ENCODE results near the gene PPFIA4. TPM values are rescaled to one million over a fixed set of nuclear protein-coding genes. Genes with fewer than 3 reads are reported as not detected.
"Not testable (repeated sequence)": the region's sequence is repeated elsewhere in the genome, so short reads cannot be mapped to it uniquely, and the experiment has no call there.

Gene PPFIA4
- polyA plus RNA-seq (ENCODE audit: low read depth in 6 of 6): not detected

DNA sequence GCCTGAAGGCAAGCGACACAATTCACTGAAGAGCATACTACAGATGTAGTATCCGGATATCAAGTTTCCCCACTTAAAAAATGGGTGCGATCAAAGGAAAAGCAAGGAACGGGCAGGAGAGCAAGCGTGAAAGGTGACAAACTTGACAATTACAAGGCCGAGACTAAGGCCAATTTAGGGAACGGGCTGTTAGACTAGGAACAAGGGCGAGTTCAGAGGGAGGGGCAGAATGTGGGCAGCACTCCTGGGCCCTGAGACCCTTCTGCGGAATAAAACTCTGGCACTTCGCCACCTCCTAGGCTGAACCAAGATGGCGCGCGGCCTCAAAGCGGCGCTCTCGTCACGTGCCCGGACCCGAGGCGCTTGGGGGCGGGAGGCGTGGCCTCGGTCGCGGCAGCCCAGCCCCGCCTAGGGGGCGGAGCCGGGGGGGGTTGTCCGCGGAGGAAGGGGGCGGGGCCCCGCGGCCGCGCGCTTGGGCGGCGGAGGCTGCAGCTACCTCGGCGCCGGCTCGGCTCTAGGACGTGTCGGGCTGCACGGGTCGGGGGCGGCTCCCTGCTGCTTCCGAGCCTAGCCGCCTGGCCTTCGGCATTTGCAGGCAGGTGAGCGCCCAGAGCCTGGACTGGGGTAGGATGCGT is at the start of gene PPFIA4:
Gene PPFIA4 (plus strand): TSS at position 461 of the 635 bp plus-strand sequence. CDS start 12,518 bp downstream, outside the sequence.
- Mint-ChIP-seq H3K4me1 (peaks cover 4 to 12% (median 10%) of the 10 kb centered on the region in 3 donors), H3K27ac (peak within 1 kb of the TSS in 5 of 6 donors; percentile 18 to 85 (median 79)), H3K36me3 (peaks cover 0 to 4% of the 10 kb centered on the region in 2 donors), H3K9me3 (peaks cover 0 to 5% (median 0%) of the 10 kb centered on the region in 7 donors), H3K27me3 (peaks cover 0 to 8% (median 0%) of the 10 kb centered on the region in 3 donors), H3K4me3 (peak within 1 kb of the TSS; percentile 68 to 91 (median 82))
- DNase-seq (peak; percentile 78), ATAC-seq (ENCODE audit: low read depth in 2 of 2) (peak; percentile 92)

DNA sequence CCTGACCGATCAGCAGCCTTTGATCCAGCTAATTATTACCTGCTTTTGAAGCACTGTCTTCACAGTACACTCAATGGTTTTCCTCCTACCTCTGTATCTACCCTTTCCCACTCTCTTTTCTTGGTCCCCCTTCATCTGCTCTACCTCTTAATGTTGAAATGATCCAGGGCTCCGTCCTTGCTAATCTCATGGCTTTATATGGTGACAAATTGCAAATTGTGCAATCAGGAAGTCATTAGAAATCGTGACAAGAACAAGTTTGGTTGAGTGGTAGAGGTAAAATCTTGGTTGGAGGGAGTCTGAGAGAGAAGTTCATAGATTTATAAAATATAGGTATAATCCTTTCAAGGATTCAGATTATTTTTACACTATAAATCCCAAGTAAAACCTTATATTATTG is 49.7 kb upstream of the PPFIA4 start:
- Mint-ChIP-seq H3K36me3 (no peaks in the 10 kb centered on the region), H3K4me1 (peaks cover 0 to 4% (median 1%) of the 10 kb centered on the region in 3 donors), H3K27ac (no peak overlapping the region), H3K4me3 (no peak overlapping the region), H3K27me3 (peaks cover 0 to 24% (median 20%) of the 10 kb centered on the region in 3 donors), H3K9me3 (no peaks in the 10 kb centered on the region)
- ATAC-seq (ENCODE audit: low read depth in 2 of 2) (no peak), DNase-seq (no peak)

DNA sequence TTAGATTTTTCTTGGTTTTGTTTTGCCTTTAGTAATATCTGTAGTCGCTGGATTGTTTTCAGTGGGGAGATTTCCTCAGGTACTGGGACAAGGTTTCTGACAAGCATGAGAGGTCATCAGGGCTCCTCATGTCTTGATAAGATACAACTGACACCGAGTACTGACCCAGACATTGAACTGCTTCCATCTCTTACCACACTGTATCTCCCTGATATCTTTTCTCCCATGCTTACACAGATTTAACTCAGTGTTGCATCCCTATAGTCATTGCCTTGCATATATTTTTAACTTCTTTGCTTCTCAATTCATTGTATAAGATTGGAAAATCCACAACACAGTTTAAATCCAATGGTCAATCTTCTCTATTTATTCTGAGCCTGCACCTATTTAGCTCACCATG is 46.8 kb upstream of the PPFIA4 start:
- ATAC-seq (ENCODE audit: low read depth in 2 of 2): no peak
- H3K27ac Mint-ChIP-seq: no peak overlapping the region
- H3K4me1 Mint-ChIP-seq: peaks cover 0 to 13% (median 6%) of the 10 kb centered on the region in 3 donors
- H3K36me3 Mint-ChIP-seq: no peaks in the 10 kb centered on the region
- H3K4me3 Mint-ChIP-seq: no peak overlapping the region
- H3K9me3 Mint-ChIP-seq: no peaks in the 10 kb centered on the region
- peaks cover 0 to 24% (median 20%) of the 10 kb centered on the region in 3 donors for H3K27me3 Mint-ChIP-seq
- DNase-seq: no peak

DNA sequence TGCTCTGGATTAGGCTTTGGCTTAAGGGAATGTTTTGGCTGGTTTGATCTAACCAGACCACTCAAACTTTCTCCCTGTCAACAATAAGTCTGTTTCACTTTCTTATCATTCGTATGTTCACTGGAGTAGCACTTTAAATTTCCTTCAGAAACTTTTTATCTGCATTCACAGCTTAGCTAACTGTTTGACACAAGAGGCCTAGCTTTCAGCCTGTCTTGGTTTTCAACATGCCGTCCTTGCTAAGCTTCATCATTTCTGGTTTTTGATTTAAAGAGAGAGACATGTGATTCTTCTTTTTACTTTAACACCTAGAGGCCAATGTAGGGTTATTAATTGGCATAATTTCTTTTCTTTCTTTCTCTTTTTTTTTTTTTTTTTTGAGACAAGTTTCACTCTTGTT is 44.4 kb upstream of the PPFIA4 start:
- Mint-ChIP-seq H3K36me3 (no peaks in the 10 kb centered on the region), H3K27ac (peak overlapping the region in 2 of 6 donors; percentile 32 to 91), H3K27me3 (peaks cover 0 to 18% (median 12%) of the 10 kb centered on the region in 3 donors), H3K9me3 (no peaks in the 10 kb centered on the region), H3K4me3 (peak overlapping the region in 1 of 8 donors; percentile 8), H3K4me1 (peaks cover 0 to 13% (median 12%) of the 10 kb centered on the region in 3 donors)
- DNase-seq: no peak
- no peak for ATAC-seq (ENCODE audit: low read depth in 2 of 2)

DNA sequence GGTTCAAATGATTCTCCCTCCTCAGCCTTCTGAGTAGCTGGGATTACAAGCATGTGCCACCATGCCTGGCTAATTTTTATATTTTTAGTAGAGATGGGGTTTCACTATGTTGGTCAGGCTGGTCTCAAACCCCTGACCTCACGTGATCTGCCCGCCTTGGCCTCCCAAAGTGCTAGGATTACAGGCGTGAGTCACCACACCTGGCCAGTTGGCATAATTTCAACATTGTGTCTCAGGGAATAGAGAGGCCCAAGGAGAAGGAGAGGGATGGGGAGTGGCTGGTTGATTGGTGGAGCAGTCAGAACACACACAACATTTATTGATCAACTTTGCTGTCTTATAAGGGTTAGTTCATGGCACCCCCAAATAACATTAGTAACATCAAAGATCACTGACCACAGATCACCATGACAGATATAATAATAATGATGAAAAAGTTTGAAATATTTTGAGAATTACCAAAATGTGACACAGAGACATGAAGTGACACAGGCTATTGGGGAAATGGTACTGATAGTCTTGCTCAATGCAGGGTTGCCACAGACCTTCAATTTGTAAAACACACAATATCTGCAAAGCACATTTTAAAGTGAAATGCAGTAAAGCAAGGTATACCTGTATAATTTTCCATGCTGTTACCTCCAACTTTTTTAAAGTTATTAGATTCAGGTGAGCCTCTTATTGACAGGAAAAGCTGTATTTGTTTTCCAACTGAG is 43.4 kb upstream of the PPFIA4 start:
- H3K9me3 Mint-ChIP-seq: no peaks in the 10 kb centered on the region
- no peak for ATAC-seq (ENCODE audit: low read depth in 2 of 2)
- peaks cover 0 to 18% (median 10%) of the 10 kb centered on the region in 3 donors for H3K27me3 Mint-ChIP-seq

DNA sequence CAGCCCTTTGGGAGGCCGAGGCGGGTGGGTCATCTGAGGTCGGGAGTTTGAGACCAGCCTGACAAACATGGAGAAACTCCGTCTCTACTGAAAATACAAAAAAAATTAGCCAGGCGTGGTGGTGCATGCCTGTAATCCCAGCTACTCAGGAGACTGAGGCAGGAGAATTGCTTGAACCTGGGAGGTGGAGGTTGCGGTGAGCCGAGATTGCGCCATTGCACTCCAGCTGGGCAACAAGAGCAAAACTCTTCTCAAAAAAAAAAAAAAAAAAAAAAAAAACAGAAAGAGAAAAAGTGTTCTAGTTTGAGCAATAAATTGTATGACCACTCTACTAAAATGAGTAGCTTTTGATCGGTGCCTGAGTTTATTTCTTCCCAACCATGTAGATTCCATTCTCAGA is 40.2 kb upstream of the PPFIA4 start:
- peaks cover 24 to 47% (median 42%) of the 10 kb centered on the region in 3 donors for H3K4me1 Mint-ChIP-seq
- not testable (repeated sequence) for H3K36me3 Mint-ChIP-seq; DNase-seq; ATAC-seq (ENCODE audit: low read depth in 2 of 2); H3K9me3 Mint-ChIP-seq; H3K27ac Mint-ChIP-seq; H3K27me3 Mint-ChIP-seq
- H3K4me3 Mint-ChIP-seq: peak overlapping the region in 1 of 8 donors; percentile 7

More for the DNA sequence above, 43.4 kb upstream of the PPFIA4 start:
- Mint-ChIP-seq H3K4me3 (no peak overlapping the region), H3K36me3 (no peaks in the 10 kb centered on the region), H3K4me1 (peaks cover under 1 to 16% (median 12%) of the 10 kb centered on the region in 3 donors), H3K27ac (peak overlapping the region in 1 of 6 donors; percentile 69)
- DNase-seq: no peak

DNA sequence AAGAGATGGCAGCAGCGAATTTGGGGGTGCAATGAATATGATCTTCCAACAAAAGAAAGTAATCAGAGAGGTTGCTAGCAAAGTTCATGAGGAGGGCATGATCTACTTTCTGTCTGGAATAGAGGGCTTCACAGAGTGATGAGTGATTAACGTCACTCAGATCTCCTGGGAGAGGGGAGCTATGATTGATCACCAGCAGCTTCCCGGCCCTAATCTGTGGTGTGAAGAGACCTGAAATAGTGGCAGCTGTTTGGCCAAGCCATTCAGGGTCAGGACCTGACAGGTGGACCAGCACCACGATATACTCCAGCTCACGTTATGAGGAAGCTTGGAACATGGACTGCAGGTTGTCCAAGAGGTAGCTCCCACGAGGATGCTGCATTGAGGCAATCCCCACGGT is 39.0 kb upstream of the PPFIA4 start:
- Mint-ChIP-seq H3K4me1 (peaks cover 24 to 51% (median 46%) of the 10 kb centered on the region in 3 donors), H3K9me3 (peaks cover 0 to 10% (median 2%) of the 10 kb centered on the region in 7 donors), H3K27ac (no peak overlapping the region), H3K4me3 (no peak overlapping the region), H3K36me3 (peaks cover 0 to 7% of the 10 kb centered on the region in 2 donors), H3K27me3 (no peaks in the 10 kb centered on the region)
- no peak for ATAC-seq (ENCODE audit: low read depth in 2 of 2)
- DNase-seq: no peak

DNA sequence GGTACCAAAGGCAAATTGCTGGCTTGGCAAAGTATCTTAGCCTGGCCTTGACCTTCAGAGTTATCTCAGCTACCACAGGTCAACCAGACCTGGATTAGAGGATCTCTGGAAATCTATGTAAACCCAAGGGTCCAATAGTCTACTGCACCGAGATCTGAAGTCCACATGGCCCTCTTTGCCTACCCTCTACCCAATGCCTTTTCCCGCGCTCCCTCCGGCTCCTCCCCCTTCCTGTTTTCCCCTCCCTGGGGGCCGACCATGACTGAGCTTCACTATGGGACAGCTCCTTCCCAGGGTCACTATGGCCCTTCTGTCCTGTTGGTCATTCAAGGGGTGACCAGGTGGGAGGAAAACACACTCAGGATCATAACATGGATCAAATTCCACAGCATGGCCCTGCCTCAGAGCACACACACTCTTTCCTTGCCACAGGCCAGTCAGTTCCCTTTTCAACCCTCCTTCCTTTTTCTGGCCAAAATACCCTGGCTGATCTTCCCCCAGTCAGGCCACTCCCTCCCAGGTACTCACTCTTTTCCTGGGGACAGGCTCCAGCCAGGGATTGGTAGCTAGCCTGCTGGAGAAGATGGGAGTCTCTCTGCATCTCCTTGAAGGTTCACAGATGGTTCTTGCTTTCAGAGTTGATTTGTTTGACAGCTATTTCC is 38.2 kb upstream of the PPFIA4 start:
- Mint-ChIP-seq H3K4me3 (peak overlapping the region in 1 of 8 donors; percentile 55), H3K27ac (peak overlapping the region in 2 of 6 donors; percentile 32 to 61), H3K27me3 (no peaks in the 10 kb centered on the region), H3K4me1 (peaks cover 24 to 46% (median 46%) of the 10 kb centered on the region in 3 donors), H3K36me3 (peaks cover 0 to 7% of the 10 kb centered on the region in 2 donors), H3K9me3 (peaks cover 0 to 10% (median 2%) of the 10 kb centered on the region in 7 donors)
- DNase-seq (no peak), ATAC-seq (ENCODE audit: low read depth in 2 of 2) (no peak)

DNA sequence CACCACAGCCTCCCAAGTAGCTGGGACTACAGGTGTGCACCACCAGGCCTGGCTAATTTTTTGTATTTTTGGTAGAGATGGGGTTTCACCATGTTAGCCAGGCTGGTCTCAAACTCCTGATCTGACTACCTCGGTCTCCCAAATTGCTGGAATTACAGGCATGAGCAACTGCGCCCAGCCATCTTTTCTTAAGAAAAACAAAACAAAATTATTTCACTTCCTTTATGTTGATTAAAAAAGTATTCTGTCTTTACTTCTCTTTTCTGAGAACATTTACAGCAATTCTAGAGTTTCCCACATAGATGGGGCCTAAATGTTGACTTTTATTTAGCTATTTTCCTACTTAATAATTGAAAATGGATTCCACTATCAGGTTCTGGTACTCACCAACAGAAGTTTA is 36.4 kb upstream of the PPFIA4 start:
- H3K9me3 Mint-ChIP-seq: peaks cover 0 to 10% (median 2%) of the 10 kb centered on the region in 7 donors
- peaks cover 0 to 7% of the 10 kb centered on the region in 2 donors for H3K36me3 Mint-ChIP-seq
- H3K27me3 Mint-ChIP-seq: no peaks in the 10 kb centered on the region
- DNase-seq (no peak), ATAC-seq (ENCODE audit: low read depth in 2 of 2) (peak in 1 of 2 donors; percentile 40)
- H3K4me3 Mint-ChIP-seq: peak overlapping the region in 7 of 8 donors; percentile 43 to 73 (median 61)
- peak overlapping the region; percentile 41 to 96 (median 83) for H3K27ac Mint-ChIP-seq
- H3K4me1 Mint-ChIP-seq: peaks cover 24 to 46% (median 46%) of the 10 kb centered on the region in 3 donors

DNA sequence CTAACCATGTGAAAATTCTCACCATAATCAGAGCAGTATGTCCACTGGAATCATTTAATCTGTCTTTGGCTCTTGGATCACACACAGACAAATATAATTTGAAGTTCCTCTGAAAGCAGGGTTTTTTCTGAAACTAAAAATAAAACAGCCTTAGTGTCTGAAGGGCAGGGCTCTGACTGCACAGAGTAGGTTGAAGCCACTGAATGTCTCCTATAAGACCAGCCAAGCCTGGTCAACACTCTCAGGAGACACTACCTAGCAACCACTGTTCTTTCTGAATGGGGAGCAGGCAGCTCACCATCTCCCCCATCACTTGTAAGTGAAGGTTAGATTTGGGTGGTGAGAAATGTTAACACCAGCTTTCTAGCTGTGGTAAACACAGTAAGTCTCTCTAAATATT is 35.2 kb upstream of the PPFIA4 start:
- H3K4me3 Mint-ChIP-seq: peak overlapping the region in 4 of 8 donors; percentile 47 to 73 (median 61)
- peaks cover 24 to 46% (median 46%) of the 10 kb centered on the region in 3 donors for H3K4me1 Mint-ChIP-seq
- H3K27me3 Mint-ChIP-seq: no peaks in the 10 kb centered on the region
- H3K27ac Mint-ChIP-seq: peak overlapping the region in 4 of 6 donors; percentile 39 to 88 (median 70)
- ATAC-seq (ENCODE audit: low read depth in 2 of 2): no peak
- peaks cover 0 to 10% (median 2%) of the 10 kb centered on the region in 7 donors for H3K9me3 Mint-ChIP-seq
- DNase-seq: no peak
- H3K36me3 Mint-ChIP-seq: peaks cover 0 to 7% of the 10 kb centered on the region in 2 donors

DNA sequence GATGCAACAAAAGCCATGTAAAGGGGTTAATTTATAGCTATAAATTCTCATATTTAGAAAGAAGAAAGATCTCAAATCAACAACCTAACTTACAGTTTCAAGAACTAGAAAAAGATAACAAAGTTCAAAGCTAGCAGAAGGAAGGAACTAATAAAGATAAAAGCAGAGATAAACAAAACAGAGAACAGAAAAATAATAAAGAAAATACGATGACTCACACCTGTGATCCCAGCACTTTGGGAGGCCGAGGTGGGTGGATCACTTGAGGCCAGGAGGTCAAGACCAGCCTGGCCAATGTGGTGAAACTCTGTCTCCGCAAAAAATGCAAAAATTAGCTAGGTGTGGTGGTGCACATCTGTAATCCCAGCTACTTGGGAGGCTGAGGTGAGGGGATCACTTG is 31.5 kb upstream of the PPFIA4 start:
- no peak overlapping the region for H3K27ac Mint-ChIP-seq
- no peaks in the 10 kb centered on the region for H3K27me3 Mint-ChIP-seq
- no peak for DNase-seq
- no peak for ATAC-seq (ENCODE audit: low read depth in 2 of 2)
- H3K36me3 Mint-ChIP-seq: peaks cover 0 to 7% of the 10 kb centered on the region in 2 donors
- H3K9me3 Mint-ChIP-seq: peaks cover 0 to 10% (median 1%) of the 10 kb centered on the region in 7 donors
- peaks cover 21 to 36% (median 36%) of the 10 kb centered on the region in 3 donors for H3K4me1 Mint-ChIP-seq
- no peak overlapping the region for H3K4me3 Mint-ChIP-seq

DNA sequence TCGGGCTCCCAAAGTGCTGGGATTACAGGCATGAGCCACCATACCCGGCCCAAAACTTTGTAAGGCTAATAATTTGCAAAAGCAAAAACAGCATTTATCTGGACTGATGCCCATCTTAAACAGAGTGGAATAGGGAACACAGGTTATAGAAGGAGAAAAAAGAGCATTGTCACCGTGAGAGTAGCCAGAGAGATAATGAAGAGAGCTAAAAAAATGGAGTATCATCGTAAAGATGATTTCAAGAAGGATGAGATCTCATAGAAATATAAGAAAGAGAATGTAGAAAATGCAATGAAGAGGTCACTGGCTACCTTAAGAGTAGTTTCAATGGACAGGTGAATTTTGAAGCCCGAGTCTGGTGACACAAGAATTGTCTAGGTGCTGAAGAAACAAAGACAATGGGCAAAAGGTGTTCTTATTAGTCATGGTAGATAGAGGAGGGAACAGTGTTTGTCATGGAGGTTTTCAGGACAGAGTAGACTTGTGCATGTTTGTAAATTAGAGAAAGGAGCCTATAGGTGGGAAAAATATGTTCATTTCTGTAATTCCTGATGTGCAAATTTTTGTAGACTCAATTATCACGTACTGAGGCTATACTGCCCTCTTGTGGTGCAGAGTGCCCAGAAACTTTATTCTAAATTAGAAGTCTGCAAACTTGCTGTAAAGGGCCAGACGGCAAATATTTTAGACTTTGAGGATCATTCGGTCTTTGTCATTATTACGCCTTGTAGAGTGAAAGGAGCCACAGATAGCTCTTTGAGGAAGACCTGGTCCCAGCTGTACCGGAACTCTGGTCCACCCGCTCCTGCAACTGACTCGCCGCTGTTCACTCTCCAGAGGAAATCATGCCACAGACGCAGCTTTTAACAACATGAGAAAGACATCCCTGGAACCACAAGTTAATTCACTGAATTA is 27.2 kb upstream of the PPFIA4 start:
- Mint-ChIP-seq H3K9me3 (no peaks in the 10 kb centered on the region), H3K4me1 (peaks cover 10 to 17% (median 16%) of the 10 kb centered on the region in 3 donors), H3K27me3 (no peaks in the 10 kb centered on the region), H3K4me3 (peak overlapping the region; percentile 59 to 89 (median 78)), H3K36me3 (no peaks in the 10 kb centered on the region), H3K27ac (peak overlapping the region; percentile 3 to 93 (median 76))
- ATAC-seq (ENCODE audit: low read depth in 2 of 2): peak; percentile 61 to 69
- DNase-seq: peak; percentile 64

Data from naive B cell (primary cell).